ENCODE data around the gene IRX1.

GRCh38 chr5:3601911-3602782 is 6.5 kb downstream of the IRX1 start:
- no peak for TF ChIP-seq POLR2A (IDR thresholded peaks at IDR 0.05; ENCODE audit: low read length)
- no peak for TF ChIP-seq GATA1 (IDR thresholded peaks at IDR 0.05; ENCODE audit: low read depth, low read length)

Measured in erythroblast (primary cell).